Measurements from ENCODE around the gene FBXO11. TPM values are rescaled to one million over a fixed set of nuclear protein-coding genes. Genes with fewer than 3 reads are reported as not detected.
"Not testable (repeated sequence)": the region's sequence is repeated elsewhere in the genome, so short reads cannot be mapped to it uniquely, and the experiment has no call there.

FBXO11 gene
- total RNA-seq, 1 donor from 2014 or later: 89.1 TPM

DNA sequence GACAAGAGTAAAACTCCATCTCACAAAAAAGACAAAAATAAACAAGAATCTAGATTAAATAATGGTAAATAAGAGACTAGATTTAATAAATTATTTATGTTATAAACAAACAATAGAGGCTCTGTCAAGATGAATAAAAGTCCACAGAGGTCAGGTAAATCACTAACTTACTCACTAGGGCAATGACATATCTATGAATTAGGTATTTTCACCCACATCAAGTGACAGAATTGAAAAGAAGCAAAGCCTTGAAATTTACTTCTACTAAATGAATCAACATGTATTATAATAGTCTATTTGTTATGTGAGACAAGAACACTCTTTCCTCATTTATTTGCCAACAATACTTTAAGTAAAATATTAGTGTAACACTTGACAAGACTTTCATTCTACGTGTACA is 41.7 kb downstream of the FBXO11 start:
- Mint-ChIP-seq H3K9me3 (no peaks in the 10 kb centered on the region), H3K4me1 (peaks cover 70% of the 10 kb centered on the region), H3K27me3 (no peaks in the 10 kb centered on the region), H3K4me3 (no peak overlapping the region), H3K27ac (peak overlapping the region; percentile 61), H3K36me3 (ENCODE audit: low read depth) (peaks cover 34% of the 10 kb centered on the region)
- DNase-seq: no peak
- CTCF ChIA-PET: interaction anchor here (1.1 kb wide), 1 partner anchor 562 kb away, joined by 3 read pairs; no protein-coding TSS in a partner anchor
- TF ChIP-seq CTCF (IDR thresholded peaks at IDR 0.05): no peak
- ATAC-seq (ENCODE audit: low read depth): no peak
- intact Hi-C loops (cut with micrococcal nuclease): no loop called here
- POLR2A ChIA-PET: no interaction called here

DNA sequence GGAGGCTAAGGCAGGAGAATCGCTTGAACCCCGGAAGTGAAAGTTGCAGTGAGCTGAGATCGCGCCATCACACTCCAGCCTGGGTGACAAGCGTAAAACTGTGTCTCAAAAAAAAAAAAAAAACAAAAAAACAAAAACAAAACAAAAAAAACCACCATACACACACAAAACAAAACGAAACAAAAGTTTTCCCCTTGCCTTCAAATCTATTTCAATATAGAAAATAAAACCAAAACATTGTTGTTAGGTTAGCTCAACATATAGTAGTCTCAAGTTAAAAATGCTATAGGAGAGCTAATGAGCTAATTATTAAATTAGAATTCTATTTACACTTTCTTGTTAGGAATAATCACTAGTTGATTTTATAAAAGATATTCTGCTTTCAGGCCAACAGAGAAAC is 43.3 kb downstream of the FBXO11 start:
- Mint-ChIP-seq H3K4me1 (peaks cover 57% of the 10 kb centered on the region), H3K9me3 (no peaks in the 10 kb centered on the region), H3K27me3 (no peaks in the 10 kb centered on the region), H3K4me3 (no peak overlapping the region), H3K27ac (no peak overlapping the region), H3K36me3 (ENCODE audit: low read depth) (peaks cover 24% of the 10 kb centered on the region)
- DNase-seq (no peak), ATAC-seq (ENCODE audit: low read depth) (no peak)
- intact Hi-C loops (cut with micrococcal nuclease): no loop called here
- POLR2A ChIA-PET: interaction anchor here (0.6 to 1.1 kb wide), 3 partner anchors 23 to 44 kb away, joined by 3 to 4 read pairs (median 3); partner anchors contain the start of gene FBXO11
- CTCF ChIA-PET: interaction anchor here (0.7 to 0.8 kb wide), 2 partner anchors 44 to 246 kb away, joined by 3 to 4 read pairs; partner anchors contain the start of gene FBXO11
- no peak for TF ChIP-seq CTCF (IDR thresholded peaks at IDR 0.05)

GRCh38 chr2:47853067-47853777 is 53.1 kb downstream of the FBXO11 start:
- peaks cover 66% of the 10 kb centered on the region for H3K4me1 Mint-ChIP-seq
- DNase-seq; H3K4me3 Mint-ChIP-seq; H3K27me3 Mint-ChIP-seq; intact Hi-C loops (cut with micrococcal nuclease); ATAC-seq (ENCODE audit: low read depth); H3K27ac Mint-ChIP-seq; H3K9me3 Mint-ChIP-seq: not testable (repeated sequence)
- H3K36me3 Mint-ChIP-seq (ENCODE audit: low read depth): peaks cover 22% of the 10 kb centered on the region
- ChIA-PET POLR2A (interaction anchor here (0.8 to 1.0 kb wide), 2 partner anchors 11 to 13 kb away, joined by 3 to 6 read pairs; no protein-coding TSS in a partner anchor), CTCF (interaction anchor here (0.8 kb wide), 1 partner anchor 254 kb away, joined by 3 read pairs; no protein-coding TSS in a partner anchor)

DNA sequence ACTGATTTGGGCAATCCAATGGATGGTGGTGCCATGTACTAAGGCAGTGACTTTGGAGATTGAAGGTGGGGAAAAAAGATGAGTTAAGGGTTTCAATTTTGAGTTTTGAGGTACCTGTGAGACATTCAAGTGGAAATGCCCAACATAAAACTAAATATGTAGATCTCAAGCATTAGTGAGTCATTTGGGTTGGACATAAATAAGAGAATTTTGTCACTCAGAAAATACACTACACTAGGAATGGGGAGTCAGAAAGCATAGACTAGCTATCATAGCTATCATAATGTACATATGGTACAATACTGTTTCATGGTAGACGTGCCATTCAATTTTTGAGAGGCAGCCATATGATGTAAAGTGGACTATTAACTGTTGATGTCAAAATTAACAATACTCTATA is 56.1 kb downstream of the FBXO11 start:
- Mint-ChIP-seq H3K27ac (no peak overlapping the region), H3K27me3 (no peaks in the 10 kb centered on the region), H3K4me1 (peaks cover 48% of the 10 kb centered on the region), H3K4me3 (no peak overlapping the region), H3K9me3 (no peaks in the 10 kb centered on the region), H3K36me3 (ENCODE audit: low read depth) (peaks cover 25% of the 10 kb centered on the region)
- intact Hi-C loops (cut with micrococcal nuclease): no loop called here
- ChIA-PET POLR2A (no interaction called here), CTCF (no interaction called here)
- ATAC-seq (ENCODE audit: low read depth) (no peak), DNase-seq (no peak)
- no peak for TF ChIP-seq CTCF (IDR thresholded peaks at IDR 0.05)

DNA sequence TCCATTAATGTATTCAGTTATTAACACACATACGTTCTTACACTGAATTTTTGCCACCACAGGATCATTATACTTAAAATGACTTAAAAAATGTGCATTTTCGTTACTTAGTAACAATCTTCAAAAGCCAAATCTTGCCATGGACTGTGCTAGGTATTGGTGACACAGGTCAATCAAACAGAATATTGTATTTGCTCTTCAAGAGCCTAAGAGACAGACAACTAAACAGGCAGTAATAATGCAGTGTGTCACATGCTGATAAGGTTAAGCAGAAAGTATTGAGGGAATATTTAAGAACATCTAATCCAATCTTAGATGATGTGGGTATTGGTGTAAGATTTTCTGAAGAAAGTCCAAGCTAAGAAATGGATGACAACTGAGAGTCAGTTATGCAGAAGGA is 56.9 kb downstream of the FBXO11 start:
- no peak overlapping the region for H3K27ac Mint-ChIP-seq
- no peaks in the 10 kb centered on the region for H3K9me3 Mint-ChIP-seq
- peaks cover 24% of the 10 kb centered on the region for H3K36me3 Mint-ChIP-seq (ENCODE audit: low read depth)
- H3K4me1 Mint-ChIP-seq: peaks cover 50% of the 10 kb centered on the region
- no peak for TF ChIP-seq CTCF (IDR thresholded peaks at IDR 0.05)
- ChIA-PET CTCF (no interaction called here), POLR2A (no interaction called here)
- no peak for ATAC-seq (ENCODE audit: low read depth)
- DNase-seq: no peak
- H3K27me3 Mint-ChIP-seq: no peaks in the 10 kb centered on the region
- no peak overlapping the region for H3K4me3 Mint-ChIP-seq
- intact Hi-C loops (cut with micrococcal nuclease): no loop called here

Data from activated B cell treated with CpG ODN at 0.5 μM for 24 hours (primary cell).